NB4 (cell line): ENCODE measurements around the gene C16orf90.

ENCODE experiments used
- CTCF ChIP-seq: IDR thresholded peaks from one replicate; pipeline ENCODE4 v1.5.1; 2012; ENCODE audit warnings: low read depth, low read length
- MAX ChIP-seq: IDR thresholded peaks from 2 replicates; pipeline ENCODE4 v1.6.1; 2011; ENCODE audit warnings: low read depth, low read length
- MYC ChIP-seq: IDR thresholded peaks from 2 replicates; pipeline ENCODE4 v1.6.1; 2011; ENCODE audit warnings: low read depth, low read length
- POLR2A ChIP-seq: IDR thresholded peaks from 2 replicates; pipeline ENCODE4 v1.6.1; 2011; ENCODE audit warnings: mild to moderate bottlenecking; ENCODE audit not compliant: insufficient read length; ENCODE audit errors: extremely low read depth

GRCh38 chr16:3460585-3460984, 34.7 kb downstream of the C16orf90 start:
- TF ChIP-seq CTCF (no peak), POLR2A (no peak), MAX (no peak), MYC (no peak)
